ENCODE data around the gene FAM120C. TPM values are rescaled to one million over a fixed set of nuclear protein-coding genes. Genes with fewer than 3 reads are reported as not detected.
A peak's percentile ranks its signal among the peaks of the same experiment; 100 is the strongest.

Gene FAM120C
- total RNA-seq, 4 donors from 2014 or later = 4.7 to 12.8 (median 10.9) TPM

- Histone ChIP-seq H3K4me3 (peak overlapping the region; percentile 70 to 96 (median 78)), H3K36me3 (peaks cover 0 to 14% of the 10 kb centered on the region in 2 donors), H3K27ac (peak overlapping the region; percentile 90 to 96 (median 94)), H3K27me3 (no peaks in the 10 kb centered on the region), H3K9me3 (no peaks in the 10 kb centered on the region), H3K4me1 (no peaks in the 10 kb centered on the region)
- intact Hi-C loops (cut with DNase I; ENCODE audit: low total_unique reads) (loop anchor here (1.0 to 10.0 kb wide), 5 partner anchors 139 to 1119 kb away; partner anchors contain the start of genes FAM120C and TSR2), in situ Hi-C loops (cut with MboI; ENCODE audit: low sequenced_read_pairs in 4 of 4) (loop anchor here in 3 of 4 donors (10.0 to 25.0 kb wide), 2 partner anchors 131 to 494 kb away; partner anchors contain the start of gene GNL3L (in 2 of the 3))
- DNase-seq = peak; percentile 4 to 15
- peak; percentile 34 for ATAC-seq
- TF ChIP-seq CTCF (IDR thresholded peaks at IDR 0.05 in 4 of 5, conservative IDR thresholded peaks at IDR 0.05 in 1 of 5) = no peak
- TF ChIP-seq POLR2A (IDR thresholded peaks at IDR 0.05) = no peak
Measured at GRCh38 chrX:54043541-54044125, 139.4 kb downstream of the FAM120C start.

GRCh38 chrX:54043056-54043455 is 140.0 kb downstream of the FAM120C start:
- intact Hi-C loops (cut with DNase I; ENCODE audit: low total_unique reads) = loop anchor here (5.0 to 10.0 kb wide), 2 partner anchors 592 to 1119 kb away; no protein-coding TSS in a partner anchor
- in situ Hi-C loops (cut with MboI; ENCODE audit: low sequenced_read_pairs in 4 of 4) = loop anchor here in 3 of 4 donors (10.0 to 25.0 kb wide), 2 partner anchors 132 to 494 kb away; partner anchors contain the start of gene GNL3L (in 2 of the 3)
- H3K36me3 ChIP-seq = peaks cover 0 to 14% of the 10 kb centered on the region in 2 donors

DNA sequence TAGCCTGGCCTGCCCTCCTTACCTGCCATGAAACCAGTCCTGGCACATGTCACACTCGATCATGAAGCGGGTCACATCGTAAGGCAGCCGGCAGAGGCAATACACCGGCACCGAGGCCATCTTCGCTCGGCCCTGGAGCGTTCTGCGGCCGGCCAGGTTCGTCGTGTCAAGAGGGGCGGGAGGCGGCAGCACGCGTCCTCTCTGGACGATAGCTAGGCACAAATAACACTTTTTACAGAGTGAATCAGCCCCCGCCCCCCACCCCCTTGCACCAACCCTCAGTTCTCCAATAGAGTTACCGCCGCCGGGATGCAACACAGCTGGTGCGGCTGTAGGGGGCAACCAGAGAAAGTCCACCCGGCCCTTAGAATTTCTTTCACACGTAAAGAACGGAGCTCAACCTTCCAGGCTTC is 140.4 kb downstream of the FAM120C start:
- Histone ChIP-seq H3K4me3 (peak overlapping the region; percentile 70 to 96 (median 78)), H3K27me3 (no peaks in the 10 kb centered on the region), H3K36me3 (peaks cover 0 to 14% of the 10 kb centered on the region in 2 donors), H3K9me3 (no peaks in the 10 kb centered on the region), H3K4me1 (no peaks in the 10 kb centered on the region), H3K27ac (peak overlapping the region; percentile 90 to 96 (median 94))
- ATAC-seq (no peak), DNase-seq (peak; percentile 3 to 25)
- intact Hi-C loops (cut with DNase I; ENCODE audit: low total_unique reads) (loop anchor here (5.0 to 10.0 kb wide), 2 partner anchors 592 to 1120 kb away; no protein-coding TSS in a partner anchor), in situ Hi-C loops (cut with MboI; ENCODE audit: low sequenced_read_pairs in 4 of 4) (loop anchor here in 3 of 4 donors (10.0 to 25.0 kb wide), 2 partner anchors 132 to 495 kb away; partner anchors contain the start of gene GNL3L (in 2 of the 3))
- TF ChIP-seq CTCF (IDR thresholded peaks at IDR 0.05 in 4 of 5, conservative IDR thresholded peaks at IDR 0.05 in 1 of 5) = peak in 2 of 5 experiments; percentile 22 to 36
- TF ChIP-seq POLR2A (IDR thresholded peaks at IDR 0.05) = no peak

More at GRCh38 chrX:54043056-54043455, 140.0 kb downstream of the FAM120C start:
- ATAC-seq = no peak
- no peaks in the 10 kb centered on the region for H3K4me1 ChIP-seq
- DNase-seq = no peak
- H3K27me3 ChIP-seq = no peaks in the 10 kb centered on the region
- H3K9me3 ChIP-seq = no peaks in the 10 kb centered on the region
- TF ChIP-seq CTCF (IDR thresholded peaks at IDR 0.05 in 4 of 5, conservative IDR thresholded peaks at IDR 0.05 in 1 of 5) (no peak), POLR2A (IDR thresholded peaks at IDR 0.05) (no peak)
- H3K4me3 ChIP-seq = peak overlapping the region; percentile 70 to 96 (median 78)
- peak overlapping the region; percentile 90 to 96 (median 94) for H3K27ac ChIP-seq

GRCh38 chrX:54030329-54030728 is 152.7 kb downstream of the FAM120C start:
- Histone ChIP-seq H3K4me3 (no peak overlapping the region), H3K27ac (no peak overlapping the region), H3K9me3 (no peaks in the 10 kb centered on the region), H3K4me1 (no peaks in the 10 kb centered on the region), H3K36me3 (peaks cover 0 to 17% of the 10 kb centered on the region in 2 donors), H3K27me3 (no peaks in the 10 kb centered on the region)
- DNase-seq = no peak
- TF ChIP-seq CTCF (IDR thresholded peaks at IDR 0.05 in 4 of 5, conservative IDR thresholded peaks at IDR 0.05 in 1 of 5) (no peak), POLR2A (IDR thresholded peaks at IDR 0.05) (no peak)
- in situ Hi-C loops (cut with MboI; ENCODE audit: low sequenced_read_pairs in 4 of 4) (loop anchor here in 2 of 4 donors (25.0 kb wide), 1 partner anchor 507 kb away; the partner anchor contains the start of gene GNL3L (in 2 of the 2)), intact Hi-C loops (cut with DNase I; ENCODE audit: low total_unique reads) (no loop called here)
- no peak for ATAC-seq
